GM15510 (cell line): ENCODE data around the gene TAAR9.

Source experiments
- POLR2A ChIP-seq: IDR thresholded peaks from 3 replicates; pipeline ENCODE4 v1.6.1; 2011; ENCODE audit warnings: borderline replicate concordance; ENCODE audit not compliant: insufficient read length; ENCODE audit errors: extremely low read depth

Gene TAAR9

GRCh38 chr6:132506869-132507808 lies 30.9 kb upstream of the TAAR9 start:
- TF ChIP-seq POLR2A, result no peak

DNA sequence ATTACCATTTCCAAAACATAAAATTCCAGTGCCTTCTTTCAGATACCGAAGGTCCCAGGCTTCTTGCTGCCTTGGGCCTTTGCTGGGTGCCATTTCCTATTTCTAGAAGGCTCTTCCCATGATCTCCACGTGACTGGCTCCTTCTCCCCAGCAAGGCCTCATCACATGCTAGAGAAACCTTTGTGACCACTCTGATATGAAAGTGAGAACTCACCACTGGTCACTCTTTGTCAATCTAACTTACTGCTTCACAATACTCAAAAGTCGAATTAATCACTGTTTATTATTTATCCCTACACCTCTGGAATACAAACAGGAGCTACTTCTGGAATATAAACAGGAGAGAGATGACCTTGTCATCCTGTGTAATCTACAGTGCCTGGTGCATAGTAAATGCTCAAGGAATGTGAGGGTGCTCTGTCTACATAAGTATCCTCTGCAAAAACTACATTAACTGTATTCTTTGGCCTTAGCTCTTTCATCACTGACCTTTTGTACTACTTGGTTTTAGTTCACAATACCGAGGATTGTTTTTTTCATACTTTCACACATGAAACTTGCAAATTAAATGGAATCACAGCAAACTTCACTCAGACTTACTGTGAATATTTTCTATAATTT lies 26.8 kb upstream of the TAAR9 start:
- no peak for TF ChIP-seq POLR2A

- TF ChIP-seq POLR2A, result no peak
These were observed 26.3 kb upstream of the TAAR9 start for GRCh38 chr6:132511831-132512220.

GRCh38 chr6:132512342-132512637 lies 25.8 kb upstream of the TAAR9 start:
- TF ChIP-seq POLR2A, result no peak

GRCh38 chr6:132512638-132513632 lies 25.1 kb upstream of the TAAR9 start, which contains the start of gene STX7:
STX7 (minus strand) TSS chr6:132513116; CDS start chr6:132503530, 9,586 bp downstream.
- TF ChIP-seq POLR2A, result peak; percentile 86

DNA sequence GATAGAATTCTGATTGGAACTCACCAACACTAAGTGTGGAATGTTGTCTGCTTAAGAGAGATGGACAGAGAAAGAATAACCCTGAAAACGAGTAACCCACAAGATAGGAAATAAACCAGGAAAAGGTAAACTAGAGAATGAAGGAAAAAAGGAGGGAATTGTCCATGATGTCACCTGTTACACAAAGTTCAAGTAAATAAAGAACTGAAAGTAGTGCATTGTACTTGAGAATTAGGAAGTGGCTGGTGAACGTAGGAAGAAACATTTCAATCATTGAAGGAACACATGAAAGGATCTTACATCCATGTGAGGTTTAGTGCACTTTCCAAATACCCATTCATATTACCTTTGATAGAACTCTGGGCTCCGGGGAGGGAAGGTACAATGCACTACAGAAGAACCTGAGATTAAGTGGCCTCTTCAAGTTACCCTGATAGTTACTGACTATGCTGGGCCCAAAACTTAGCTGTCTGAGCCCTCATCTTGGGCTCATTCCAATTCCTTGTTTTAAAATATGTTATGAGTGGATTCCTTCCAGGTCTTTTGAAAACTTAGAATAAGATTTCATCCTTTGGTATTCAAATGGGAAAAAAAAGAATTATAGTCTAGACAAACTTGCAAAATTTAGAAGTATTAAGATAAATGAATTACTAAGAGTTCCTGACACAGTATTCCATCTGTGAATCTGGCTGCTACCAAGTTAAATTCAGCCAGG lies 24.1 kb upstream of the TAAR9 start:
- no peak for TF ChIP-seq POLR2A

DNA sequence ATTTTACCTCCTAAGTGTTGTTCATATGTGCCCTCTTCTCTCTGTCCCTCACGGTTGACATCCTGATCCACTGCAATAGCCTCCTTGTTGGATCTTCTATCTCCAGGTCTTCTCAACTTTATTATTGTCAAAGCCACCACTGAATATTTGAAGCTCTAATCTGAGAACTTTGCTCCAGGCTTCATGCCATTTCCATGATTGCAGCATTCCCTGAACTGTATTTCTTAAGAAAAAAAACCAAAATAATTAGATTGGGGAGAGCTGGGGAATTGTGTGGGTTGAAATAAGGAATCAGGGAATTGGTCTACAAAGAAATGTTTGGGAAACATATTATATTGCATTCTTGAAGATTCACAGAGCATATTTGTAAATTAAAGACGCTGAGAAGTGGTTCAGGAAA lies 22.7 kb upstream of the TAAR9 start:
- TF ChIP-seq POLR2A, result no peak

DNA sequence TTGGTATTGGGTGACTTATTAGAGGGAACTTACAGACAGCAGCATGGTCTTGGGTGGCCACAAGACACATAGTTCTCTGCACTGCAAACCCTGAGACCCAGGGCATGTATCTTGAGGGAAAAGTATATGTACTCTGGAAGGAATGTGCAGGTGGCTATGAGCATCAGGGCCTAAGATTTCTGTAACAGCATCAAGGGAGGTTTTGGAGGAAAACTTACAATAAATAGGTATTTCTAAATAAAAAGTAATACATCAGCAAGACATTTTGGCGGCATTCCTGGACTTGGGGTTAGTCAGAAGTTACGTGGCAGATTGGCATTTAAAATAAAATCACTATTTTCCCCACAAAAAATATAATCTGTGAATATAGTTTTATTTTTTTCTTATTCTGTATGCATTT lies 17.1 kb upstream of the TAAR9 start:
- no peak for TF ChIP-seq POLR2A

DNA sequence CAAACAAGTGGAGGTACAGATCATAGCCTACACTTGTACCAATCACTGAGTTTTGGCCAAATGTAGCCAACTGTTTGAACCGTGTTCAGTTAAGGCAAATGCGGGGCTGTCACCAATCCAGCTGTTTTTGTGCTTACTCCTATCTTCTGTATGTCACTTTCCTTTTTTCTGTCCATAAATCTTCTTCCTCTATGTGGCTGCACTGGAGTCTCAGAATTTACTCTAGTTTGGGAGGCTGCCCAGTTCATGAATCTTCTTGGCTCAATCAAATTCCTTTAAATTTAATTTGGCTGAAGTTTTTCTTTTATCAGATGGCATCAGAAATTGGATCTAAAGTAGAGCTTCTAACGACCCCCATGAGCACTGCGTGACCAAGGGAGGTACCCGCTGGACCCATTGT lies 13.4 kb upstream of the TAAR9 start:
- TF ChIP-seq POLR2A, result no peak

GRCh38 chr6:132525866-132526265 lies 12.2 kb upstream of the TAAR9 start:
- no peak for TF ChIP-seq POLR2A

DNA sequence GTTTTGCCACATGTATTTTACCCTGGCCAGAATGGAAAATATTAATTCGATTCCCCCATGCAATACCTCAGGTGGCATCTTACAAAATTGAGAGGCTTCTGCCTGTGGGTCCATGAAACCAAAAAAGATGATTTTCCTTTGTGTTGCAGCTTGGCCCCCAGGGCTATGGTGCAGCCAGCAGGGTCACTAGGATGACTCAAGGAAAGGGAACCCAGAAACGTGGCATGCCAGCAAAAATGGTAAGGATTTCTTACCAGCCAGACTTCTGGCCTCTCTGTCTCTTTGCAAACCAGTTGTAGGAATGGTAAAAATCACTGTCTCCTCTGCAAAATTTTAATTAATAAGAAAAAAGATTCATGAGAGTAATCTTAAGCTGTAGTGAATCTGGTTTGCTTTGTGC lies 11.6 kb upstream of the TAAR9 start:
- TF ChIP-seq POLR2A, result no peak

DNA sequence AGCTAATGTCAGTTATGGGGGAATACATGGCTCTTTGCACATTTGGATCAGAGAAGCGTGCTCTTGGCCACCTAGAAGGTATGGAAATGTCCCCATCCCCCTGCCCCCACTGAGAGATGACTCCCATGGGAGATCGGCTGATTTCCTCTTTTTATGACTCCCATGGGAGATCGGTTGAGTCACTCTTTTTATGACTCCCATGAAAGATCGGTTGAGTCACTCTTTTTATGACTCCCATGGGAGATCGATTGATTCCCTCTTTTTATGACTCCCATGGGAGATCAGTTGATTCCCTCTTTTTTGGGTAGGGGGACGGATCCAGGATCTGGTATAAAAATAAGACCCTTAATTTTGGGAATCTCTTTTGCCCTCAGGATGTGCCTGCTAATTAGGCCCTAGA lies 10.3 kb upstream of the TAAR9 start:
- TF ChIP-seq POLR2A, result no peak

DNA sequence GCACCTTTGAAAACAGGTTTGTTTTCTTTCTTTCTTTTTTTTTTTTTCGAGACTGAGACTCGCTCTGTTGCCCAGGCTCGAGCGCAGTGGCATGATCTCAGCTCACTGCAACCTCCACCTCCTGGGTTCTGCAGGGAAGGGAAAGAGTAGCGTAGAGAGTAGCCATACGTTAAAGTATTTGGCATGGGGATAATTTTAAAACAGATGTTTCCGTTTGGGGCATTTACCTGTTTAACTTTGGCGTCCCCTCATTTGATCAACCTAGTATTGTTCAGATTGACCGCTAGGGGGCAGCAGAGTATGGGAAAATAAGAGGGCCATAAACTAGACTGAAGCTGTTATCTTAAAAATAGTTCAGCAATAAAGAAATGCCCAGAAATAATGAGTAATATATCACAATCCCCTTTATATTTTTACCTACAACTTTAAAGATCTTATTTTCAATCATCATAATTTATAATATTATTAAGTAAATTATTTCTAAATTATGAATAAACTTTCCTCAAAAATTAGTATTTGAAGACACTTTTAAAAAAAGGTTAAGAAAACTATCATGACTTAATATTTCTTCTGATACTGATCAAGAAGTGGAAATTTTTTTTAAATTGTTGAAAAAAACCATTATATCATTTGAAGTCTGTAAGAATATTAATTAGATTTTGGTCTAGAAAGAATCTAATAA lies 7.6 kb upstream of the TAAR9 start:
- no peak for TF ChIP-seq POLR2A

GRCh38 chr6:132537145-132537544 lies 932 bp upstream of the TAAR9 start:
- TF ChIP-seq POLR2A, result no peak

GRCh38 chr6:132544826-132545225 lies 6.7 kb downstream of the TAAR9 start:
- TF ChIP-seq POLR2A, result no peak
